ENCODE results near the gene ARL3. TPM values are rescaled to one million over a fixed set of nuclear protein-coding genes. Genes with fewer than 3 reads are reported as not detected.
A peak's percentile ranks its signal among the peaks of the same experiment; 100 is the strongest.

Gene ARL3
- total RNA-seq, 2 experiments from 2014 or later, result 5.3 to 6.2 TPM

DNA sequence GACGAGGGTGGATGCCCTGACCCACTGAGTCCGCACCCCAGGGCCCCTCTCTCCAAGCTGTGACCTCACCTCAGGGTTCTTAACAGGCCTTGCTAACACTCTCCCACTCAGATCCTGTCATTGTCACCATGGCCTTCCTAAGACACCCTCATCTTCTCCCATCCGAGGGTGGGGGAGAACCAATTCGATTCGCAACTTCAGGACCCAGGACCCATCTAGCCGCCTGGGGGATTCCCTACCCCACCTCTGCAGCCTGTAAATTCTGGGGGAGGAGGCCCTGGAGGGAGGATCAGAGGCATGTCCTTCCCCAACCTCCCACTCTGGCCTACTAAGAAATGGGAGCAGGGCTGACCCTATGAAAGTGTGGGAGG, 52.6 kb downstream of the ARL3 start:
- Mint-ChIP-seq H3K27ac (peak overlapping the region; percentile 91), H3K4me3 (peak overlapping the region; percentile 61), H3K27me3 (no peaks in the 10 kb centered on the region), H3K36me3 (ENCODE audit: low read depth) (peaks cover 17% of the 10 kb centered on the region), H3K4me1 (ENCODE audit: low read depth) (peaks cover 47% of the 10 kb centered on the region), H3K9me3 (no peaks in the 10 kb centered on the region)
- intact Hi-C loops (cut with micrococcal nuclease), result loop anchor here (2.0 kb wide), 1 partner anchor 15 kb away; no protein-coding TSS in a partner anchor
- DNase-seq, result no peak
- POLR2A ChIA-PET, result interaction anchor here (0.8 to 7.2 kb wide), 9 partner anchors 8 to 53 kb away, joined by 3 to 67 read pairs (median 9); partner anchors contain the start of genes ARL3 and TRIM8
- CTCF ChIA-PET, result interaction anchor here (0.9 to 8.6 kb wide), 6 partner anchors 8 to 159 kb away, joined by 3 to 73 read pairs (median 5); partner anchors contain the start of genes ACTR1A, ARL3, SFXN2 and TRIM8
- ATAC-seq, result peak; percentile 48
- TF ChIP-seq, protein P1, sequence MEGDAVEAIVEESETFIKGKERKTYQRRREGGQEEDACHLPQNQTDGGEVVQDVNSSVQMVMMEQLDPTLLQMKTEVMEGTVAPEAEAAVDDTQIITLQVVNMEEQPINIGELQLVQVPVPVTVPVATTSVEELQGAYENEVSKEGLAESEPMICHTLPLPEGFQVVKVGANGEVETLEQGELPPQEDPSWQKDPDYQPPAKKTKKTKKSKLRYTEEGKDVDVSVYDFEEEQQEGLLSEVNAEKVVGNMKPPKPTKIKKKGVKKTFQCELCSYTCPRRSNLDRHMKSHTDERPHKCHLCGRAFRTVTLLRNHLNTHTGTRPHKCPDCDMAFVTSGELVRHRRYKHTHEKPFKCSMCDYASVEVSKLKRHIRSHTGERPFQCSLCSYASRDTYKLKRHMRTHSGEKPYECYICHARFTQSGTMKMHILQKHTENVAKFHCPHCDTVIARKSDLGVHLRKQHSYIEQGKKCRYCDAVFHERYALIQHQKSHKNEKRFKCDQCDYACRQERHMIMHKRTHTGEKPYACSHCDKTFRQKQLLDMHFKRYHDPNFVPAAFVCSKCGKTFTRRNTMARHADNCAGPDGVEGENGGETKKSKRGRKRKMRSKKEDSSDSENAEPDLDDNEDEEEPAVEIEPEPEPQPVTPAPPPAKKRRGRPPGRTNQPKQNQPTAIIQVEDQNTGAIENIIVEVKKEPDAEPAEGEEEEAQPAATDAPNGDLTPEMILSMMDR (IDR thresholded peaks at IDR 0.05), result no peak

DNA sequence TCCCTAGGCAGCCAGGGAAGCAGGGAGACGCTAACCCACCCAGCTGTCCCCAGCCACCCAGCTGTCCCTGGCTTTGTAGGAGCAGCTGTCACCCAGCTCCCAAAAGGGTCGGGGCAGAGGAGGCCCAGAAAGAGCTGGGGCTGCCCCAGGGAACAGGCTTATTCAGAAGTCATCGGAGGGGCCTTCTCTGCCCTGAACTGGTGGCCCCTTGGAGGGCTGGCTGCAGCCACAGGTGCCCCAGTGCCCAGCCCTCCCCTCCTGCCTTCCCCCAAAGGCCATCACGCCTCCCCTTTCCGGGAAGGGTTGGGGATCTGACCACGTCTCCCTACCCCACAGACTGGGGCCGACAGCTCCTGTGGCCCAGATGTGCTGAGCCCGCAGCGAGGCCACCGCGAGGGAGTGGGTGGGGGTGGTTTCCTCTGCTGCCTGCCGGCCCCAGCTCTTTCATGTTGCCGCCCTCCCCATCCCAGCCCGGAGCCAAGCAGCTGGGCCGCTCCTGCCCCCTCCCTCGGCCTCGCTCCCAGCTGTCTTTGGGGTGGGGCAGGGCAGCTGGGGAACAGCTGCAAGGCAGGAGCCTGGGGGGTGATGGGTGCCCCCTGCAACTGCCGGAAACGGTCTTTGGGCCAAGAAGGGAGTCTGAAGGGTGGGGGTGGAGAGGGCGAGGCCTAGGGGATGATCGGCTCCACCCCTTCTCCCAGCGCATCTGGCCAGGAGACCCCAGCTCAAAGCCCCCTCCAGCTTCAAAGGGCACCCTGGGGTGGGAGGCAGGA, 53.1 kb downstream of the ARL3 start:
- Mint-ChIP-seq H3K27ac (peak overlapping the region; percentile 91), H3K4me1 (ENCODE audit: low read depth) (peaks cover 45% of the 10 kb centered on the region), H3K36me3 (ENCODE audit: low read depth) (peaks cover 19% of the 10 kb centered on the region), H3K27me3 (no peaks in the 10 kb centered on the region), H3K4me3 (peak overlapping the region; percentile 61), H3K9me3 (no peaks in the 10 kb centered on the region)
- intact Hi-C loops (cut with micrococcal nuclease), result loop anchor here (2.0 kb wide), 1 partner anchor 14 kb away; no protein-coding TSS in a partner anchor
- TF ChIP-seq, protein P1 (IDR thresholded peaks at IDR 0.05), result no peak
- ATAC-seq, result peak; percentile 83
- DNase-seq, result peak; percentile 93
- POLR2A ChIA-PET, result interaction anchor here (0.8 to 7.2 kb wide), 11 partner anchors 9 to 82 kb away, joined by 3 to 67 read pairs (median 6); partner anchors contain the start of genes ARL3, TRIM8 and WBP1L
- CTCF ChIA-PET, result interaction anchor here (0.9 to 8.6 kb wide), 10 partner anchors 9 to 158 kb away, joined by 3 to 73 read pairs (median 4); partner anchors contain the start of genes ACTR1A, ARL3, SFXN2 and TRIM8

DNA sequence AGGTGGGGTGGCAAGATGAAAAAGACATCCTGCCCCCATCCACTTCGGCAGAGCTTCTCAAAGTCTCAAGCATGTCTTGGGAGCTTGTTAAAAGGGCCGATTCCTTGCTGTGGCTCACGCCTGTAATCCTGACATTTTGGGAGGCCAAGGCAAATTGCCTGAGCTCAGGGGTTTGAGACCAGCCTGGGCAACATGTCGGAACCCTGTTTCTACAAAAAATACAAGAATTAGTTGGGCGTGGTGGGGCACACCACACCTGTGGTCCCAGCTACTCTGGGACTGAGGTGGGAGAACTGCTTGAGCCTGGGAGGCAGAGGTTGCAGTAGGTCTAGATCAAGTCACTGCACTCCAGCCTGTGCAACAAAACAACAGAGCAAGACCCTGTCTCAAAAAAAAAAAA, 55.4 kb downstream of the ARL3 start:
- H3K36me3 Mint-ChIP-seq (ENCODE audit: low read depth), result peaks cover 31% of the 10 kb centered on the region
- ChIA-PET POLR2A (interaction anchor here (1.1 to 7.2 kb wide), 5 partner anchors 7 to 16 kb away, joined by 3 to 67 read pairs (median 8); partner anchors contain the start of gene TRIM8), CTCF (interaction anchor here (0.7 to 8.6 kb wide), 3 partner anchors 11 to 17 kb away, joined by 3 to 73 read pairs (median 4); partner anchors contain the start of gene TRIM8)
- DNase-seq (no peak), ATAC-seq (no peak)
- peaks cover 59% of the 10 kb centered on the region for H3K4me1 Mint-ChIP-seq (ENCODE audit: low read depth)
- intact Hi-C loops (cut with micrococcal nuclease), result no loop called here
- no peak overlapping the region for H3K4me3 Mint-ChIP-seq
- TF ChIP-seq, protein P1 (IDR thresholded peaks at IDR 0.05), result no peak
- H3K9me3 Mint-ChIP-seq, result no peaks in the 10 kb centered on the region
- H3K27me3 Mint-ChIP-seq, result no peaks in the 10 kb centered on the region
- peak overlapping the region; percentile 65 for H3K27ac Mint-ChIP-seq

- ChIA-PET POLR2A (interaction anchor here (0.8 to 7.2 kb wide), 6 partner anchors 7 to 26 kb away, joined by 3 to 67 read pairs (median 8); partner anchors contain the start of gene TRIM8), CTCF (interaction anchor here (0.7 to 8.6 kb wide), 3 partner anchors 12 to 18 kb away, joined by 3 to 73 read pairs (median 4); partner anchors contain the start of gene TRIM8)
- TF ChIP-seq, protein P1 (IDR thresholded peaks at IDR 0.05), result no peak
- Mint-ChIP-seq H3K27ac (peak overlapping the region; percentile 65), H3K4me1 (ENCODE audit: low read depth) (peaks cover 66% of the 10 kb centered on the region), H3K4me3 (no peak overlapping the region), H3K9me3 (no peaks in the 10 kb centered on the region), H3K27me3 (no peaks in the 10 kb centered on the region), H3K36me3 (ENCODE audit: low read depth) (peaks cover 37% of the 10 kb centered on the region)
- ATAC-seq (no peak), DNase-seq (no peak)
- intact Hi-C loops (cut with micrococcal nuclease), result no loop called here
Measured at GRCh38 chr10:102657984-102658724, 56.0 kb downstream of the ARL3 start.

All from activated CD8-positive, alpha-beta T cell treated with anti-CD3 and anti-CD28 coated beads for 36 hours (primary cell).